NCI-H2171 (cell line): ENCODE results near the gene SPC25.
A peak's percentile ranks its signal among the peaks of the same experiment; 100 is the strongest.
"Not testable (repeated sequence)": the region's sequence is repeated elsewhere in the genome, so short reads cannot be mapped to it uniquely, and the experiment has no call there.

Experiments used
- DNase-seq: peaks from one replicate; lab custom pipeline; 2025; lab: John Stamatoyannopoulos, UW

The SPC25 gene

DNA sequence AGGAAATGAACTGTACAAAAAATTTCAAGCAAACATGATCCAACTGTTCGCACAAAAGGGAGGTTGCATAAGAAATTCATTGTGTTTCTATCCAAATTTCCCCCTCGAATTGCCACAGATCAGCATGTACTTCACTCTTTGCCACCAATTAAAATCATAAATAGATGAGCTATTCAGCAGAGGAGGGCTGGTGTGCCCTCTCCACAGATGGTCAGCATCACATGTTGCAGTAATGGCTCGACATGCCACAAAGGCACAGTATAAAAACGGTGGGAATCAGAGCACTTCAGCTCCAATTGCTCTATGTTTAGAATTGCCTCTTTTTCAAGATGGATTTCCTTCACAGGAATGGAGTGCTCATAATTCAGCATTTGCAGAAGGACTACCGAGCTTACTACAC is 10.8 kb upstream of the SPC25 start, which contains the start of gene G6PC2:
TSS of gene G6PC2 (plus strand) at position 289 of the 400 bp plus-strand sequence. CDS start at position 330, 41 bp downstream.
- DNase-seq, result no peak

- DNase-seq, result no peak
Measured at GRCh38 chr2:168897449-168897848, 7.2 kb upstream of the SPC25 start.

GRCh38 chr2:168896783-168897182 is 6.6 kb upstream of the SPC25 start:
- DNase-seq, result no peak

DNA sequence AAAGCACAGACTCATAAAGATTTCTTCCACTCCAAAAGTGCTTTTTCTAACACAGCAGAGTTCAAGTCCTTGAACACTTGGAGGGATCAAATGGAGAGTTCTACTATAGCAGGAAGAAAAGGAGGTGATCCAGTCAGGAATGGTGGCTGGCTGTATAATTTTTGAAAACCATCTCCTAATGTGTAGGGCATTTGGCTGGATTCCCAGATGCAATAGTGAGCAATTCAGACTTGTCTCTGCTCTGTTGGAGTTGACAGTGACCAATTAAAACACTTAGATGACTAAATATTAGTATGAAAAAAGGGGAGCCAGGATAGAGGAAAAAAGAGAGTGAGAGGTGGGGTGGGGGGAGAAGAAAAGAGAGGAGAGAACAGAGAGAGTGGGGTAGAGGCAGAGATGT is 5.5 kb upstream of the SPC25 start:
- DNase-seq, result no peak

GRCh38 chr2:168894720-168895119 is 4.5 kb upstream of the SPC25 start:
- no peak for DNase-seq

GRCh38 chr2:168894101-168894500 is 3.9 kb upstream of the SPC25 start:
- DNase-seq, result no peak

GRCh38 chr2:168892327-168892726 is 2.1 kb upstream of the SPC25 start:
- DNase-seq, result no peak

DNA sequence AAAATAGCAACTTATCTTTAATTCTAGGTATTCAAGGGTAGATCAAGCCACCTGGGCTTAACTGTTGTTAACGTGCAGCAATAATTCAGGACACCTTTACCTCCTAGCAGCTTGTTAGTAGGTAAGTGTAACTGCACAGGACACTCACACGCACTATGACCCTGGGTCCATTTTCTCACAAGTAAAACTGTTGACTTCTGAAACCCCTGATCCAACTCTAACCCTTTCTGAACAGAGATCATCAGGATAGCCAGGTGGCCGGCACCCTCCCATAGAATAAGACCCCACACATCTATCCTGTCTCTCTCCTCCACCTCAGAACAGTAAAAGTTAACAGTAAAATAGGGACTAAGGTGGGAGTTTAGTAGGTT is 610 bp downstream of the SPC25 start:
- DNase-seq, result no peak

GRCh38 chr2:168884975-168885374 is 5.3 kb downstream of the SPC25 start:
- DNase-seq, result no peak

DNA sequence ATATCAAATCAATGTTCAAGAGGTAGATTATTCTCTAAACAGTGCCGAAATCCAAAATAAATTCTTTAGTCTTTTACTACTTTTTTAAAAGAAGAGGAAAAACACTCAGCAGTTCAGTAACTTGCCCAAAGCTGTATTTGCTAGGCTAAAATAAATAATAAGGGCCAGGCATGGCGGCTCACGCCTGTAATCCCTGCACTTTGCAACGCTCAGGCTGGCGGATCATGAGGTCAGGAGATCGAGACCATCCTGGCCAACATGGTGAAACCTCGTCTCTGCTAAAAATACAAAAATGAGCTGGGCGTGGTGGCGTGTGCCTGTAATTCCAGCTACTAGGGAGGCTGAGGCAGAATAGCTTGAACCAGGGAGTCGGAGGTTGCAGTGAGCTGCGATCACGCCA is 8.1 kb downstream of the SPC25 start:
- not testable (repeated sequence) for DNase-seq

GRCh38 chr2:168874368-168875054 is 15.7 kb downstream of the SPC25 start:
- DNase-seq, result no peak

DNA sequence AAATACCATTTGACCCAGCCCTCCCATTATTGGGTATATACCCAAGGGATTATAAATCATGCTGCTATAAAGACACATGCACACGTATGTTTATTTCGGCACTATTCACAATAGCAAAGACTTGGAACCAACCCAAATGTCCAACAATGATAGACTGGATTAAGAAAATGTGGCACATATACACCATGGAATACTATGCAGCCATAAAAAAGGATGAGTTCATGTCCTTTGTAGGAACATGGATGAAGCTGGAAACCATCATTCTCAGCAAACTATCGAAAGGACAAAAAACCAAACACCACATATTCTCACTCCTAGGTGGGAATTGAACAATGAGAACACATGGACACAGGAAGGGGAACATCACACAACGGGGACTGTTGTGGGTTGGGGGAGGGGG is 19.4 kb downstream of the SPC25 start:
- not testable (repeated sequence) for DNase-seq

- not testable (repeated sequence) for DNase-seq
Measured at GRCh38 chr2:168870369-168870768, 19.9 kb downstream of the SPC25 start.

DNA sequence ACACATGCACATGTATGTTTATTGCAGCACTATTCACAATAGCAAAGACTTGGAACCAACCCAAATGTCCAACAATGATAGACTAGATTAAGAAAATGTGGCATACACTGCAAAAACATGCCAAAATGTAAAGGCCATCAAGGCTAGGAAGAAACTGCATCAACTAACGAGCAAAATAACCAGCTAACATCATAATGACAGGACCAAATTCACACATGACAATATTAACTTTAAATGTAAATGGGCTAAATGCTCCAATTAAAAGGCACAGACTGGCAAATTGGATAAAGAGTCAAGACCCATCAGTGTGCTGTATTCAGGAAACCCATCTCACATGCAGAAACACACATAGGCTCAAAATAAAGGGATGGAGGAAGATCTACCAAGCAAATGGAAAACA is 23.1 kb downstream of the SPC25 start:
- not testable (repeated sequence) for DNase-seq

DNA sequence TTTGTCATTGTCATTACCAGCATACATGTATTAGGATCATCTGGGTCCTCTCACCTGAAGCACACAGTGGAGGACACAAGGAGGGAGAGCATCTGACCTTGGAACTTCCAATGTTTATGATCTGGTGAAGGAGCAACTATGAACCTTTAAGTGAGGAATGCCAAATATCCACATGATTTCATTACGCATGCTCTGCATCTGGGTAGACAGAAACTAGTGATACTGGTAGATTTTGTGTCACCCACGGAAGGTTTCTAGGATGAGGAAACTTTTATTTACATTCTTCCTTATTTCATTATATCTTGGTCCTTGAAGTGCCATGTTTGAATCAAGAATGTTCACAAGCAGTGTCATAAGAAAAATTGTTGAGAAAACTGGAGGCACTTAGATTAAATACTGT is 32.1 kb downstream of the SPC25 start:
- DNase-seq, result no peak

- DNase-seq, result no peak
Measured at GRCh38 chr2:168855601-168856000, 34.6 kb downstream of the SPC25 start.

DNA sequence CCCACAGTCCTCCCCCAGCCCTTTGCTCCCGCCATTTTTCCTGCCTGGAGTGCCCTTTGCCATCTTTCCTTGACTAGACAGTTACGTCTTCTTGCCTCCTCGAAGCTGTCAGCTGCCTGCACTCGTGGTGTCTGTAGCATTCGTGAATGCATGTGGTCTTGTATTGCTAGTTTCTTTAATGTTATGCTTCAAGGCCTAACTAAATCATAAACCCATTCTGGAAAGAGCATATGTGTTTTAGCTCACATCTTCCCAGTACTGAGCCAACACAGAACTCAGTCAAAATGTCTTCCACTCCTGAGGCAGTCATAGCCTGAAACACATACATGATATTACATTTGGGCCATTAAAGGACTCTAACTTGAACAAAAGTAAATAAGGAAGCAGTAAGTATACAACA is 35.6 kb downstream of the SPC25 start:
- no peak for DNase-seq

- DNase-seq, result no peak
Measured at GRCh38 chr2:168853471-168853870, 36.8 kb downstream of the SPC25 start.

GRCh38 chr2:168852481-168852880 is 37.7 kb downstream of the SPC25 start:
- DNase-seq, result no peak

DNA sequence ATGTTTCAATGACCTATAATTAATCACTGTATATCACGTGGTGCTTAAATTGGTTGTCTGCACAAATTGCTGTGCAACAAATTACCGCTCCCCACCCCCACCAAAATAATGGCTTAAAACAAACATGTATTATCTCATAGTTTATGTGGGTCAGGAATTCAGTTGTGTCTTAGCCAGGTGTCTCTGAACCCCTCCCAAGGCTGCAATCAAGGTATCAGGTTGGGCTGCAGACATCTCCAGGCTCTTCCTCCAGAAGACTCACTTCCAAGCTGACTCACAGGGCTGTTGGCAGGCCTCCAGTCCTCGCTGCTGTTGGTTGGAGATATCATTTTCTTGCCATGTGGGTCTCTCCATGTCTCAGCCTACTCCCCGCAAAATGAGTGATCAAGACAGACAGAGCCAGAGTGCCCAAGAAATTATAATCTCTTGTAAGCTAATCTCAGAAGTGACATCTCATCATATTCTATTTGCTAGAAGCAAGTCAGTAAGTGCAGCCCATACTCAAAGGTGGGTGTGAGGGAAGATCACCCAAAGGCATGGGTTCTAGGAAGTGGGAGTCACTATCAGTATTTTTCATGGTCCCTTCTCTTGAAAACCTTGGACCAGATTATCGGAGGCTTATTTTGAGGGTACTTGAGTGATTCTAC is 38.4 kb downstream of the SPC25 start:
- peak; percentile 56 for DNase-seq

GRCh38 chr2:168850846-168851245 is 39.4 kb downstream of the SPC25 start:
- no peak for DNase-seq

DNA sequence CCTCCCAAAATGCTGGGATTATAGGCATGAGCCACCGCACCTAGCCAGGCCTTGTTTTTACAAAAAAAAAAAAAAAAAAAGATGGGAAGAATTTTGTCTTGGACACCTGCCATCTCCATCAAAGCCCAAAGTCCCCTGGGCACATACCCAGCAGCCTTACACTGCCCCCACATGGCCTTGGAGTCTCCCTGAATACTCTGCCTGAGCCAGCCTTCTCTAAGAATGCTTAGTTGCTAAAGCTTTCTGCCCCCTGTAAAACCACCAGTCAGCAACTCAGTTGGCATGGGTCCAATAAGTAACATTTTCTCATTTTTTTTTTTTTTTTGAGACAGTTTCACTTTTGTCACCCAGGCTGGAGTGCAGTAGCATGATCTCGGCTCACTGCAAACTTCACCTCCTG is 40.6 kb downstream of the SPC25 start:
- peak; percentile 83 for DNase-seq

- peak; percentile 87 for DNase-seq
Measured at GRCh38 chr2:168848225-168848624, 42.0 kb downstream of the SPC25 start.

DNA sequence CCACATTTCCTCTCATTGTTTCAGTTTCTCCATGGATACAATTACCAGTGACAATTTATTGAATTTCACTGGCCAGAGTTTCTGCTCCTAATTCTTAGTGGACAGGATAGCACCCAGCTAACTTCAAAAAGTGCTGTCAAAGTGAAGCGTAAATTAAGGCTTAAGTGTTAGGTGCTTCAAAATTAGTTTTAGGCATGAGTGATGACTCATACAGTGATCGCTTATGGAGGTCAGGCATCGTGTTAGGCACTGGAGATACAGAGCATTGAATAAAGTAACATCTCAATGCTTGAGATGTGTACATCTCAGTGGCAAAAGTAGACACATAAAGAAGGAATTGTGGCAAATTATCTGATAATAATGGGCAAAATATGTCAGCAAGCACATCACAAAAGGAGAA is 47.0 kb downstream of the SPC25 start:
- DNase-seq, result no peak
